Cardiac fibroblast (primary cell): ENCODE results near the gene KRT26.
"Not testable (repeated sequence)": the region's sequence is repeated elsewhere in the genome, so short reads cannot be mapped to it uniquely, and the experiment has no call there.

ENCODE experiments used
- DNase-seq, 2 donors: peaks; one replicate each; pipeline versions ENCODE4 v3.0.0 to v3.0.0-alpha.2; 2010; ENCODE audit warnings: low read depth in 2 of 2
- H3K4me3 ChIP-seq, 2 donors: replicated peaks in 1 of 2; 1 replicate in 1 of 2; 2 replicates in 1 of 2; pipeline ENCODE4 v1.5.1; 2011; ENCODE audit warnings: low read depth in 2 of 2, low read length in 2 of 2, mild to moderate bottlenecking in 2 of 2, moderate library complexity in 1 of 2
- CTCF ChIP-seq: IDR thresholded peaks from one replicate; pipeline ENCODE4 v1.5.1; 2011; ENCODE audit warnings: low read depth, mild to moderate bottlenecking, low read length, inconsistent platforms

Gene KRT26

DNA sequence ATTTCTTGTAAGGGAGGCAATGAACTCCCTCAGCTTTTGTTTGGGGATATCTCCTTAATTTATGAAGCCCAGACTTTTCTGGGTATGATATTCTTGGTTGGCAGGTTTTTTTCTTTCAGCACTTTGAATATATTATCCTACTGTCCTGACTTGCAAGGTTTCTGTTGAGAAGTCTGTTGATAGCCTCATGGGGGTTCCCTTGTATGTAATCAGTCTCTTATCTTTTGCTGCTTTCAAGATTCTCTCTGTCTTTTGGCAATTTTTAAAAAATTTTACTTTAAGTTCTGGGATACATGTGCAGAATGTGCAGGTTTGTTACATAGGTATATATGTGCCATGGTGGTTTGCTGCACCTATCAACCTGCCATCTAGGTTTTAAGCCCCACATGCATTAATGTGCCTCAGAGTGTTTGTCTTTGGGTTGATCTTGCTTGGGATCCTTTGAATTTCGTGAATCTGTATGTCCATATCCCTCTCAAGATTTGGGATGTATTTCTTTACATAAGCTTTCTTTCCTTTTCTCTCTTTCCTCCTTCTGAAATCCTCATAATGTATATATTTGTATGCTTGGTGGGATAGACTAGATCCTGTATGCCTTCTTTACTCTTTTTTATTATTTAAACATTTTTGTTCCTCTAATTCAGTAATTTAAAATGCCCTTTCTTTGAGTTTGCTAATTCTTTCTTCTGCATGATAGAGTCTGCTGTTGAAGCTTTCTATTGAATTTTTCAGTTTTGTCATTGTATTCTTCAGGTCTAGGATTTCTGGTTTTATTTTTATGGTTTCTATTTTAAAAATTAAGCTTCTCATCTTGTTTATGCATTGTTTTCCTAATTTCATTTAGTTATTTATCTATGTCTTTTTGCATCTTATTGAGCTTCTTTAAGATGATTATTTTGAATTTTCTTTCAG lies 11.6 kb downstream of the KRT26 start:
- TF ChIP-seq CTCF: no peak
- no peak for DNase-seq
- H3K4me3 ChIP-seq: no peak overlapping the region

DNA sequence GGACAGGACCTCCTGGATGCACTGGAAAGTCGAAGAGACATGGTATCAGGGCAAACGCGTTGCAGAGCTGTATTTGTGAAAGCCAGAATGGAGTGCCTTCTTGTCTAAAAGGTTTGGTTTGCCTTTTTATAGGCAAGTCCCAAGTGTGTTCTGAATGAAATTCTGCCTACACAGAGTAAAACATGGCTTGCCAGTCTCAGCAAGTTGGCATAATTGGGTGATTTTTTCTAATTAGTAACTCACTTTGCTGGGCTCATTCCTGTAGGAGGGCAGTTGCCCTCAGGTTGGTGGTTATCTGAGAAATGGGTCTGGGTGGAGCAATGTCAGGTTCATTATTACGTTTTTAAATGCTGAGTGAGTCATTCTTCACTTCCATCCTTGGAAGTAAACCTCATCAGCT lies 16.8 kb downstream of the KRT26 start, which contains the start of gene KRT25:
Gene KRT25 (minus strand): TSS at position 101 of the 400 bp plus-strand sequence. CDS start 60 bp downstream, at position 41.
- DNase-seq: no peak
- H3K4me3 ChIP-seq: no peak within 1 kb of the TSS
- no peak for TF ChIP-seq CTCF

GRCh38 chr17:40753804-40754203 lies 18.2 kb downstream of the KRT26 start:
- H3K4me3 ChIP-seq: no peak overlapping the region
- no peak for DNase-seq
- TF ChIP-seq CTCF: no peak

DNA sequence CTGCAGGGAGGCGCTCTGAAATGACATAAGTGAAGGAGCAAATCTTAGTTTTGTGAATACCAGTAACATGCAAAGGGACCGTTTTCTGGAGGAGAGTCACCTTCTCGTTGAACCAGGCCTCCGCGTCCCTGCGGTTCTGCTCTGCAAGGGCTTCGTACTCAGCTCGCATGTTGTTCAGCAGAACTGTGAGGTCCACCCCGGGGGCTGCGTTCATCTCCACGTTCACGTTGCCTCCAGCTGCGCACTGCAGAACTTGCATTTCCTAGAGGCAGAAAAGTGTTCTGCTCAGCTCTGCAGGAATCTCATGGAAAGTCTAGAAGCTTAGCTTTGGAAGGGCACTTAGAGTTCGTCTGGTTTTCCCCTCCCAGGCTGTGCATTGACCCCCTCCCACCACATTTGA lies 20.9 kb downstream of the KRT26 start:
- TF ChIP-seq CTCF: no peak
- DNase-seq: no peak
- H3K4me3 ChIP-seq: no peak overlapping the region

- no peak overlapping the region for H3K4me3 ChIP-seq
- TF ChIP-seq CTCF: no peak
- no peak for DNase-seq
Measured at GRCh38 chr17:40750391-40750790, 21.6 kb downstream of the KRT26 start.

- not testable (repeated sequence) for DNase-seq, H3K4me3 ChIP-seq
Measured at GRCh38 chr17:40748666-40749065, 23.3 kb downstream of the KRT26 start.

DNA sequence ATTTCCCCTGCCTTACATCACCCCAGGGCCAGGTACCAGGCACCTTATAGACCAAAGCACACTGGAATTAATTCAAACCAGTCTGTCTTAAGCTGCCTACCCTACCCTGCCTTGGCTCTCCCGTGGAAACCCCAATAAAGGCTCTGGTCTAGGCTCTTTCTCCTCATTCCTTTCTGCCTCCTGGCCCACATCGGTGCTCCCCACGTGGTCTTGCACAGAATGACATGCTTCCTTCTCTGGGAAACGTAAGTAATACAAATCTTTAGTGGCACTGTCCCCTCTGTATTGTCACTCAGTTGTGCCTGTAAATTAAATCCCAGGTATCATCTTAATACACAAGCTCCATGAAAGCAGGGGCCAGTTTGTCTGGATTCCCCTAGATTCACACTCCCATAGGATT lies 33.4 kb downstream of the KRT26 start:
- no peak for TF ChIP-seq CTCF
- no peak overlapping the region for H3K4me3 ChIP-seq
- no peak for DNase-seq
